Hippocampal formation (tissue), 2 donors: ENCODE data around the gene CLDN5.
A peak's percentile ranks its signal among the peaks of the same experiment; 100 is the strongest.

ENCODE experiments used
- DNase-seq, 2 donors: peaks; one replicate each; lab custom pipeline; 2025; lab: John Stamatoyannopoulos, UW

The CLDN5 gene

GRCh38 chr22:19479355-19480172 lies 44.6 kb downstream of the CLDN5 start, which contains the start of gene CDC45:
CDC45 (plus strand) TSS chr22:19479920; CDS start chr22:19479969, 49 bp downstream.
- peak; percentile 96 to 99 for DNase-seq

- DNase-seq, result peak; percentile 79 to 88
Measured at GRCh38 chr22:19478901-19479354, 45.3 kb downstream of the CLDN5 start, which contains the start of gene UFD1. UFD1 (minus strand) TSS chr22:19479193; CDS start chr22:19479085, 108 bp downstream.

- DNase-seq, result no peak
Measured at GRCh38 chr22:19478045-19478900, 45.9 kb downstream of the CLDN5 start.

GRCh38 chr22:19477321-19478044 lies 46.7 kb downstream of the CLDN5 start:
- DNase-seq, result peak in 1 of 2 donors; percentile 26

- no peak for DNase-seq
Measured at GRCh38 chr22:19476023-19476422, 48.2 kb downstream of the CLDN5 start.

GRCh38 chr22:19473578-19473977 lies 50.6 kb downstream of the CLDN5 start:
- DNase-seq, result no peak
